ENCODE data around the gene COPZ2. TPM values are rescaled to one million over a fixed set of nuclear protein-coding genes. Genes with fewer than 3 reads are reported as not detected.

The COPZ2 gene
- total RNA-seq, 1 donor from 2014 or later, result 34.4 TPM

- Histone ChIP-seq H3K36me3 (no peaks in the 10 kb centered on the region), H3K27me3 (no peaks in the 10 kb centered on the region), H3K4me3 (peak overlapping the region; percentile 49 to 61), H3K4me1 (peaks cover 38% of the 10 kb centered on the region), H3K9me3 (no peaks in the 10 kb centered on the region), H3K27ac (peak overlapping the region; percentile 77)
- DNase-seq (ENCODE audit: extremely low spot score in 2 of 2), result no peak
- intact Hi-C loops (cut with DNase I), result loop anchor here (2.0 to 10.0 kb wide), 3 partner anchors 47 to 569 kb away; partner anchors contain the start of genes HOXB3, HOXB5 and PNPO
- TF ChIP-seq POLR2AphosphoS5 (IDR thresholded peaks at IDR 0.05; ENCODE audit: insufficient read depth in 1 of 2, low read depth in 1 of 2) (no peak), POLR2A (IDR thresholded peaks at IDR 0.05) (no peak), CTCF (IDR thresholded peaks at IDR 0.05) (no peak)
Observed at GRCh38 chr17:48025904-48026501, 11.6 kb downstream of the COPZ2 start.

- DNase-seq (ENCODE audit: extremely low spot score in 2 of 2), result peak in 1 of 2 donors; percentile 99
- H3K4me1 ChIP-seq, result peaks cover 38% of the 10 kb centered on the region
Observed at GRCh38 chr17:48025040-48025903, 12.3 kb downstream of the COPZ2 start.

GRCh38 chr17:48024149-48025039 is 13.2 kb downstream of the COPZ2 start:
- Histone ChIP-seq H3K27me3 (no peaks in the 10 kb centered on the region), H3K9me3 (no peaks in the 10 kb centered on the region), H3K4me3 (peak overlapping the region; percentile 26 to 49), H3K27ac (peak overlapping the region; percentile 54), H3K36me3 (no peaks in the 10 kb centered on the region), H3K4me1 (peaks cover 38% of the 10 kb centered on the region)
- TF ChIP-seq CTCF (IDR thresholded peaks at IDR 0.05), result no peak
- TF ChIP-seq POLR2AphosphoS5 (IDR thresholded peaks at IDR 0.05; ENCODE audit: insufficient read depth in 1 of 2, low read depth in 1 of 2), result peak in 1 of 2 donors; percentile 6
- no peak for DNase-seq (ENCODE audit: extremely low spot score in 2 of 2)
- intact Hi-C loops (cut with DNase I), result loop anchor here (5.0 to 10.0 kb wide), 3 partner anchors 80 to 570 kb away; partner anchors contain the start of genes HOXB3, HOXB5 and PNPO

More at GRCh38 chr17:48025040-48025903, 12.3 kb downstream of the COPZ2 start:
- no peak for TF ChIP-seq POLR2A (IDR thresholded peaks at IDR 0.05)
- peak in 1 of 2 donors; percentile 71 for TF ChIP-seq POLR2AphosphoS5 (IDR thresholded peaks at IDR 0.05; ENCODE audit: insufficient read depth in 1 of 2, low read depth in 1 of 2)
- peak; percentile 25 to 77 (median 66) for TF ChIP-seq CTCF (IDR thresholded peaks at IDR 0.05)
- peak overlapping the region; percentile 77 for H3K27ac ChIP-seq
- H3K27me3 ChIP-seq, result no peaks in the 10 kb centered on the region
- no peaks in the 10 kb centered on the region for H3K9me3 ChIP-seq
- H3K4me3 ChIP-seq, result peak overlapping the region; percentile 49 to 61
- no peaks in the 10 kb centered on the region for H3K36me3 ChIP-seq
- intact Hi-C loops (cut with DNase I), result loop anchor here (10.0 kb wide), 2 partner anchors 80 to 570 kb away; partner anchors contain the start of genes HOXB3, HOXB5 and PNPO

- TF ChIP-seq POLR2AphosphoS5 (IDR thresholded peaks at IDR 0.05; ENCODE audit: insufficient read depth in 1 of 2, low read depth in 1 of 2) (peak in 1 of 2 donors; percentile 27), POLR2A (IDR thresholded peaks at IDR 0.05) (no peak)
- no peaks in the 10 kb centered on the region for H3K36me3 ChIP-seq
- intact Hi-C loops (cut with DNase I), result loop anchor here (5.0 to 10.0 kb wide), 3 partner anchors 79 to 571 kb away; partner anchors contain the start of genes HOXB3, HOXB5 and PNPO
- no peaks in the 10 kb centered on the region for H3K27me3 ChIP-seq
- DNase-seq (ENCODE audit: extremely low spot score in 2 of 2), result no peak
- H3K4me3 ChIP-seq, result peak overlapping the region; percentile 26 to 49
- no peaks in the 10 kb centered on the region for H3K9me3 ChIP-seq
- peak overlapping the region; percentile 54 for H3K27ac ChIP-seq
- H3K4me1 ChIP-seq, result peaks cover 38% of the 10 kb centered on the region
Observed at GRCh38 chr17:48023400-48024148, 14.0 kb downstream of the COPZ2 start.
